Hematopoietic multipotent progenitor cell treated with erythropoietin and hydrocortisone succinate and interleukin-3 and kit ligand, for 6 days (in vitro differentiated cells): ENCODE data around the gene RBMX2.
"Not testable (repeated sequence)": the region's sequence is repeated elsewhere in the genome, so short reads cannot be mapped to it uniquely, and the experiment has no call there.

Experiments
- DNase-seq: peaks from one replicate; pipeline ENCODE4 v3.0.0-alpha.2; 2015

RBMX2 gene, protein sequence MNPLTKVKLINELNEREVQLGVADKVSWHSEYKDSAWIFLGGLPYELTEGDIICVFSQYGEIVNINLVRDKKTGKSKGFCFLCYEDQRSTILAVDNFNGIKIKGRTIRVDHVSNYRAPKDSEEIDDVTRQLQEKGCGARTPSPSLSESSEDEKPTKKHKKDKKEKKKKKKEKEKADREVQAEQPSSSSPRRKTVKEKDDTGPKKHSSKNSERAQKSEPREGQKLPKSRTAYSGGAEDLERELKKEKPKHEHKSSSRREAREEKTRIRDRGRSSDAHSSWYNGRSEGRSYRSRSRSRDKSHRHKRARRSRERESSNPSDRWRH

DNA sequence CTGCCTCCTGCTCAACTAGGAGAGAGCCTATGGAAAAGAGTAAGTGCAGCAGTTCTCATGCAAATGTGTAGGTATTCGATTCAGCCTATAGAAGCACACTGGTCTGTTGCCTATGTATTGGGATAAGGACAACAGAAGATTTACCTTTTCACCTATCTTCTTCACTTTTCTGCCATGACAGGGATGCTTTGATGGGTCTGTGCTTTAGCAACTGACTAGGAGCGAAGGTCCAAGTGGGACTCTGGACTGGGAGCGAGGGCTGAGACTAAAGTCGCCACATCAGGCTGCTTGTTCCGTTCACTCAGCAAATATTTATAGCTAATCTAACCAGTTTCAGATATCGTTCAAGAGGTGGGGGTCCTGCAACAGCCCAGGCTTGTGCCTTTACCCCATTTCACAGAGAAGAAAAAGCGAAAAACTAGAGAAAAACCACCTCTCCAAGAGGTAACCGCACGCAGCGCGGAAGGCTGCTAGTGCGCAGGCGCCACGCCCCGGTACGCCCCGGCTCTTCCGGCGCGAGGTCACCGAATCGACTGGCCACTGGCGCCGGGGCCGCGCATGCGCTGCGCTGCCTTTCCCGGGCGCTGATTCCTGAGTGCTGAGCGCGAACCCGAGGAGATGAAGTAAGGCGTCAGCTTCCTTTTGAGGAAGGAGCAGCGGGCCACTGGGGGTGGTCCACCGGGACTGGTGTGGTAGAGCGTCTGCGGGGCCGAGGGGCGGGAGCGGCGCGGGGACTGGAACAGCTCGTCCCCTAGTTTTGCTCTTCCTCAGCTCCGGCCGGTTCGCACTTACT lies at the start of gene RBMX2:
Gene RBMX2, plus strand, starts transcription at position 573 of the 793 bp plus-strand sequence. Its CDS starts 46 bp downstream, at position 619.
- peak; percentile 84 for DNase-seq

DNA sequence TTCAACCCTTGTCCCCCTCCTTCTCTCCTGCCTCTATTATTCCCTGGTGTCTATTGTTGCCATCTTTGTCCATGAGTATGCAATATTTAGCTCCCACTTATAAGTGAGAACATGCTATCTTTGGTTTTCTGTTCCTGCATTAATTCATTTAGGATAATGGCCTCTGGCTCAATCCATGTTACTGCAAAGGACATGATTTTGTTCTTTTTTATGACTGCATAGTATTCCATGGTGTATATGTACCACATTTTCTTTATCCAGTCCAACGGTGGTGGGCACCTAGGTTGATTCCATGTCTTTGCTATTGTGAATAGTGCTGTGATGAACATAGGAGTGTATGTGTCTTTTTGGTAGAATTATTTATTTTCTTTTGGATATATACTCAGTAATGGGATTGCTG lies 49.7 kb upstream of the RBMX2 start:
- not testable (repeated sequence) for DNase-seq

GRCh38 chrX:130376077-130376476 lies 25.7 kb upstream of the RBMX2 start:
- DNase-seq: no peak

DNA sequence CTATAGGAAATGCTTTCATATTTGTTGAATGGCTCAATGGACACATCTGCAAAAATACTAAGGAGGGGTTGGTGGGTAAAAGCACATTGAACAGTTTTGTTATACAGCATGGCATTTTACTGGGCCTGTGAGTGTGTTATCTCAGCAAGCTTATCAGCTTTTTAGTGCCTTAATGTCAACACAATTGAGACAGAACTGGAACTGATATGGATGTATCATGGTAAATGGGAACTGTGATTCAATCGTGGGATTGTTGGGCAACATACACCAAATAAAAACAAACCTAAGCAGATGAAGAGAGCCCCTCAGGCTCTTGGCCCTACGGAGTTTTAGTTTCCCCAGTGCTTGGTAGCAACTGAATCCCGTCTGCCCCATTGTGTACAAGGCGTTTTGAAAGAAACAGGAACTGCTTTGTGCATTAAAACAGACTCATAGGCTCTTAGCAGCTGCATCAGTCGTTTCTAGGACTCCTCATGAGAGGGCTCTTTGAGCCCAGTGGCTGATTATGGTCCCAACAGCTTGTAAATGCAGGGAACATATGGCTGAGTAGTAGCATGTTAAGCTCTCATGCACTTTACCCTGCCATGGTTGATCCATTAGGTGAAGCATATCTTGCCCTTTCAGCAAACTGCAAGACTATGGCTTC lies 23.6 kb upstream of the RBMX2 start:
- no peak for DNase-seq

- DNase-seq: no peak
Measured at GRCh38 chrX:130385520-130385919, 16.3 kb upstream of the RBMX2 start, which contains the start of gene GPR119. GPR119 (minus strand) TSS chrX:130385674; CDS start chrX:130385447, 227 bp downstream.

DNA sequence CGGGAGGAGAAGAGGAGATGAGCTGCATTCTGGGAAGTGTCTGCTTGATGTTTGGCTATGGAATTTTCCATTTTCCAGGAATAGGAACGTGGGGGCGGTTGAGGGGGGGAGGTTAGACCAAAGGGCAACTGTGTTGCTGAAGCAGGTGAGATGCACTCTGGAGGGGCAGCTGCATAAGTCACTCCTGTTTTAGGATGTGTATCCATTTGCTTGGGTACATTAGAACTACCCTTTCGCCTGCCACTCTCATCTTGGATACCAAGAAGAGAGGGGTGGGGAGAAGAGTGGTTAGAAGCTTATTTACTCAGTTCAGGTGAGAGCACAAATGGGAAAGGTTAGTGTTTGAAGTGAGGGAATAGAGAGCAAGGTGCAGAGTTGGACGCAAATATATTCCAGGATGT lies 15.4 kb upstream of the RBMX2 start:
- DNase-seq: no peak

DNA sequence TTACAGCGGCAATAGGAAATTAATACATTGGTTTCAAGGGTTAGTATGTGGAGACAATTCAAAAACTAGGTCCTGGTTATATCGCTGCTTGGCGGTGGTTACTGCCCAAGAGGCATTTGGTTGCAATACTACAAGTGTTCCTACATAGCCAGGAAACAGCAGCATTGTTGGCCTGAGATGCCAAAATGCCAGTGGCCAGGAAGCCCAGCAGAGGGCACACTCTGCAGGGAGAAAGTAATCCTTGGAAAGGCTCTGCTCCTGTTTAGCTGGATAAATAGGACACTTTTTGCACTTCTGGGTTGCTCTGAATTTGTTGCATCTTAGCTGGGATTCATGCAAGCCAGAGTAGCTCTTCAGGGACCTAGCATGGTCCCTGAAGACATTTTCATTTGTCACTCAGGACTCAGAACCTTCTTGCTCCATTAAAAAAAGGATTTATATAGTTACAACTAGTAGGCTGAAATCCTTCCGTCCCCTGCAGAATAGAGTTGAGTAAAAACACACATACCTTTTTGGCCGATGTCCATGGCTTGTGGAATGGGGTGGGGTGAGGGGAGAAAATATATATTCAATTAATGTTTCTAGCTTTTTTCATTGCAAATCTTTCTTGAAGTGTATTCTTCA lies 8.2 kb upstream of the RBMX2 start:
- peak; percentile 60 for DNase-seq

DNA sequence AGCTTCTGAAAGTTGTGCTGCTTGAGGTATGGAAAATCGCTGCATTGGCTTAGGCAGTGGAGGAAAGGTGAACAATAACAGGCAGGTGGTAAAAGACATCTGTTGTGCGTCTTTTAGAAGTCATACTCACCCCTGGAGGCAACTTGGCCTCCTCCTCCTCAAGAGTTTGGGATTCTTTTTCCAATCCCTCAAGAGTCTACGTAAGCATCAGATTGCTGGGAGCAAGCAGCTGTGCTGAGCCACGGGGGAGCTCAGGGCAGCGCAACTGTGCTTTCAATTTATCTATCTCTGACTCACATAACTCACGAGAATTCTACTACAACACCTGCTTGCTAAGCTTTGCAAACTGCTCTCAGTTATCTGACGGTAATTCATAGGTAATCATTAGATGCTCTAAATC lies 6.4 kb upstream of the RBMX2 start:
- DNase-seq: no peak

DNA sequence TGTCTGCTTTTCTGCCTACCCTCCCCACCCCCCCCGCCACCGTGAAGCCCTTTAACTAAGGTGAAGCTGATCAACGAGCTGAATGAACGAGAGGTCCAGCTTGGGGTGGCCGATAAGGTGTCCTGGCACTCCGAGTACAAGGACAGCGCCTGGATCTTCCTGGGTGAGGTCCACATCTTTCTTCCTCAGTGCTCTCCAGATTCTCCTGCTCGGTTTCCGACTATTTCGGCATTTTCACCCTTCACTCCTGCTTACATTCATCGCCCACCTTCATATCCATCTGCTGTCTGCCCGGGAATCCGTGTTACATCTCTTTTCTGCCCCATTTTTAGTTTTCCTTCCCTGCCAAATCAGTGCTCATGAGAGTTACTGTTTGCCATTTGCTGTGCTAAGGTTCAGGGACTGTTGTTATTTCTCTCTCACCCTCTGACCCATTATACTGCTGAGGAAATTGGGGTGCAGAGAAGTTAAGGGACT lies 459 bp downstream of the RBMX2 start:
- DNase-seq: no peak

- DNase-seq: peak; percentile 4
Measured at GRCh38 chrX:130413415-130413814, 11.6 kb downstream of the RBMX2 start.

- DNase-seq: no peak
Measured at GRCh38 chrX:130414800-130415199, 13.0 kb downstream of the RBMX2 start.

DNA sequence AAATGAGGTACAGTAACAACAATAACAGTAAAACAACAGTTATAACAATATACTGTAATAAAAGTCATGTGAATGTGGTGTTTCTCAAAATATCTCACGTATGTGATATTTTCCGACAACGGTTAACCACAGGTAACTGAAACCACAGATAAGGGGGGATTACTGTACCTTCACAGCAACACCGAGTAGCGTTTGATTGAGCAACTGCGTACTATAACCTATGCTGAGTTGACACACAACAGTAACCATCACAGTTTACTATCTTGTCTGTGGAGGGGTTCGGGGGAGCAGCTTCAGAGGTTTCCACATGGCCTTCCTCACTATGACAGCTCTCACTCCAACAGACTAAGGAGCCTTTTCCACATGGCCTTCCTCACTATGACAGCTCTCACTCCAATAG lies 13.4 kb downstream of the RBMX2 start:
- peak; percentile 4 for DNase-seq

GRCh38 chrX:130416785-130417184 lies 15.0 kb downstream of the RBMX2 start:
- no peak for DNase-seq

- DNase-seq: no peak
Measured at GRCh38 chrX:130418066-130418465, 16.3 kb downstream of the RBMX2 start.

GRCh38 chrX:130418740-130419139 lies 17.0 kb downstream of the RBMX2 start:
- no peak for DNase-seq

GRCh38 chrX:130419263-130419662 lies 17.5 kb downstream of the RBMX2 start:
- no peak for DNase-seq

DNA sequence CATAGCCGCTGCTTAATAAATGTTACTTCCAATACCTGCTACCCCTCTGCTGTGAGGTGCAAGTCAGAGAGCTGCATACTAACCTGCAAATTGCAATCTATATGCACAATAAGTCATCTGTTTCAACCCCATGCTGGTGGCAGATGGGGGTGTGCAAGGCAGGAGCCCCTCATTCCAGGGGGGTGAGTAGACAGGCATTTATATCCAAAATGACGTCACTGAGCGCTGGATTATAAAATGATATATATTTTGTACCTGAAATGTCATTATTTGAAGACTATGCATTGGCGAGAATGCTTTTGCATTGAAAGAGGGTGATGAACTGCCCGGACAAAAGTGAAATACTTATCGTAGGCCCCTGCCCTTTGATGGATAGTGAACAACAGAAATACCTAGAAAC lies 24.7 kb downstream of the RBMX2 start:
- DNase-seq: no peak

DNA sequence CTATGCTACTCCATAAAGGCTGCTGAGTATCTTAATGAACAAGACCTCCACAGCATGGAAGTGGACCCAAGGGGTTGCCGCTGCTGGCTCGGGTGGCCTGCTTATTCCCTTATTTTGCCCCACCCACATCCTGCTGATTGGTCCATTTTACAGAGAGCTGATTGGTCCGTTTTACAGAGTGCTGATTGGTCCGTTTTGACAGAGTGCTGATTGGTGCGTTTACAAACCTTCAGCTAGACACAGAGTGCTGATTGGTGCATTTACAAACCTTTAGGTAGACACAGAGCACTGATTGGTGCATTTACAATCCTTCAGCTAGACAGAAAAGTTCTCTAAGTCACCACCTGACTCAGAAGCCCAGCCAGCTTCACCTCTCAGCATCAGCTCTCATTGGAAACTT lies 27.4 kb downstream of the RBMX2 start:
- not testable (repeated sequence) for DNase-seq

DNA sequence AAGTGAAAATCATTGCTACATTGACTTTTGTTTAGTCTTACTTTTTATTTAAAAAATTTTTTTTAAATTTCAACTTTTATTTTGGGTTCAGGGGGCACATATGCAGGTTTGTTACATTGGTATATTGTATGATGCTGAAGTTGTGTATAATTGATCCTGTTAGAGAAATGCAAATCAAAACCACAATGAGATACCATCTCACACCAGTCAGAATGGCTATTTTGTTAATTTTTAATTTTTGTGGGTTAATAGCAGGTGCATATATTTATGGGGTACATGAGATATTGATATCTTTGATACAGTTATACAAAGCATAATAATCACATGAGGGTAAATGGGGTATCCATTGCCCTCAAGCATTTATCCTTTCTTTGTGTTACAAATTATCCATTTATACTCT lies 34.1 kb downstream of the RBMX2 start:
- DNase-seq: no peak

DNA sequence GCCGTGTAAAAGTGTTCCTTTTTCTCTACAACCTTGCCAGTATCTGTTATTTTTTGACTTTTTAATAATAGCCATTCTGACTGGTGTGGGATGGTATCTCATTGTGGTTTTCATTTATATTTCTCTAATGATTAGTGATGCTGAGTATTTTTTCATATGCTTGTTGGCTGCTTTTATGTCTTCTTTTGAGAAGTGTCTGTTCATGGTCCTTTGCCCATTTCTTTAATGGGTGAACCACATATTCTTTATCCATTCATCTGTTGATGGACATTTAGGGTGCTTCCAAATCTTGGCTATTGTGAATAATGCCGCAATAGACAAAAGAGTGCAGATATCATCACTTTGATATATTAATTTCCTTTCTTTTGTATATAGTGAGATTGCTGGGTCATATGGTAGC lies 36.2 kb downstream of the RBMX2 start:
- not testable (repeated sequence) for DNase-seq

DNA sequence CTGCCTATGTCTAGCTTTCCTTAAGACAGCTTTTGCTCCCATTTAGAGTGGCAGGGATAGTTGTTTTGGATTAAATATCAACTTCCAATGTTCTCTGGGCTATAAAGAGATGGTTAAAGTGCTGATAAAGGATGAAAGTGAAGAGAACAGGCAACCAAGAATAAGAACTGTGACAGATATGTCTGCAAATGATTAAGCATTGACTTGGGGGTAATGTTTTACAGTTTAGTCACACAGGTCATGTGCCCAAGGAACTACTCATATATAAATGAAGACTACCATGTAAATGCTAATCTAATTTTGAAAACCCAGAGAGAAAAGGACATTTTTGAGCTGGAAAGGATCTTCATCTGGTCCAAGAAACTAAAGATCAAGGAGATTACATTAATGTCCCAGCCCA lies 42.1 kb downstream of the RBMX2 start:
- DNase-seq: no peak

DNA sequence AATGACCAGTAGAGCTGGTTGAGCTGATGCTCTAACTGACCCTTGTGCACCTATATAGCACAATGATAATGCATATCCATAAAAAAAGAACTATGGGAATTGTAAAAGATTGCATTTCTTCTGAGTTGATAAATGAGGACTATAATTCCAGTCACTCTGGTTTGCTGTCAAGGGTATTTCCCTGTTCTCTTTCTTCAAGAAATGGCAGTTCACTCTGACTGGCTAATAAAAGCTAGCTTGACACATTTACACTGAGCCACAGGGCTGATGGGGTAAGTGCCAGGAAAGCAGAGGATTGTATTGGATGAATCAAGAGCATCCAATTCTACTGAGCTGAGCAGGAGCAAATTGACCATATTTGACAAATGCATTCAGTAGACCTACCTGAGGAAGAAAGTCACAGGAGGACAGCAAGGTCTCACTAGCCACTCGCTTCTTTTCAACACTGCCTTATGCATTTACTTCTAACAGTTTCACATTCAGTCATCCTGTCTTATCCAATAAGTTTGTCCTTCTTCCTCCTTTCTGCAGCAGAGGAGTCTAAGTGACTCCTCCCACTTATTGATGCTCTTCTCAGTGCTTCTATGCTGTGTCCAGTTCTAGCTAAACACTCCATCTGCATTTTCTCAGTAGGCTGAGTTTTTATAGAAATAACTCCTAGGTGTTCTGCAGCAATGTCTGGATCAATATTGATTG lies 43.0 kb downstream of the RBMX2 start:
- no peak for DNase-seq
